Spleen (tissue), 7 donors: Measurements from ENCODE around the gene FBXO3.

Experiments
- CTCF ChIP-seq, 11 experiments: fragments of 200-600 bp in 7 of 11; fragments of 450-650 bp in 4 of 11; sonication (generic) in 4 of 11; IDR thresholded peaks in 8 of 11; conservative IDR thresholded peaks in 3 of 11; 1 replicate in 7 of 11; 2 replicates in 4 of 11; pipeline versions ENCODE4 v1.4.0 to v1.8.0; 2016 to 2021; ENCODE audit warnings: antibody characterized with exemption in 11 of 11, inconsistent platforms in 4 of 11, mild to moderate bottlenecking in 1 of 11
- POLR2A ChIP-seq, 3 donors: fragments of 450-650 bp; IDR thresholded peaks; one replicate each; pipeline ENCODE4 v1.5.1; 2017; ENCODE audit warnings: antibody characterized with exemption in 3 of 3, mild to moderate bottlenecking in 1 of 3
- POLR2AphosphoS5 ChIP-seq, 3 donors: sonication (generic); formaldehyde crosslinking; IDR thresholded peaks; one replicate each; pipeline ENCODE4 v1.5.1; 2017; ENCODE audit warnings: antibody characterized with exemption in 3 of 3
- donor health status: DM: no; HTN: no; CAD: no; lungs with moderate emphysema.
- donor health status: DM: no; HTN: no; CAD: no.
- donor health status: DM: no; HTN: no; CAD: no.

- TF ChIP-seq CTCF (IDR thresholded peaks at IDR 0.05 in 8 of 11, conservative IDR thresholded peaks at IDR 0.05 in 3 of 11): no peak
- no peak for TF ChIP-seq POLR2AphosphoS5 (IDR thresholded peaks at IDR 0.05)
- TF ChIP-seq POLR2A (IDR thresholded peaks at IDR 0.05): no peak
Measured at GRCh38 chr11:33777906-33778305, 3.6 kb upstream of the FBXO3 start.
